PFSK-1 (cell line): ENCODE measurements around the gene ADAM19.

Source experiments
- POLR2AphosphoS5 ChIP-seq: IDR thresholded peaks from 2 replicates; pipeline ENCODE4 v1.6.1; 2012; ENCODE audit warnings: low read depth, mild to moderate bottlenecking, control low read depth, low read length, moderate library complexity
- SIN3A ChIP-seq: IDR thresholded peaks from 2 replicates; pipeline ENCODE4 v1.6.1; 2012; ENCODE audit warnings: mild to moderate bottlenecking, low read length, moderate library complexity, borderline replicate concordance; ENCODE audit not compliant: insufficient read depth

DNA sequence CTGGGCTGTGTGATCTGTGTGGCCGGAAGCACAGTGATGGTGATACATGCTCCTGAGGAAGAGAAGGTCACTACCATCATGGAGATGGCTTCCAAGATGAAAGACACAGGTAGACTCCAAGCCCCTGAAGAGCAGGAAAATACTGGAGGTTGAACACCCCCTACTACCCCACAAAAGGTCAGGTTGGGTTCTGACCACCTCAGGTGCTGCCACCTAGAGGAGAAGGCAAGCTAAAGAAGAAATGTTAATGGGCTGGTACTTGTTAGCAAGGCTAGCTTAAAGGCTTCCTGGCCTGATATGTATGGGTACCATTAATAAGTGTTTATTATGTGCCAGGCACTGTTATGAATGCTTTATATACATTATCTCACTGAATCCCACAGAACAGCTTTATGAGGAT lies 103.9 kb downstream of the ADAM19 start:
- no peak for TF ChIP-seq SIN3A
- no peak for TF ChIP-seq POLR2AphosphoS5
